SK-N-SH (cell line): ENCODE data around the gene ZSWIM1. TPM values are rescaled to one million over a fixed set of nuclear protein-coding genes. Genes with fewer than 3 reads are reported as not detected.

ENCODE experiments used
- CTCF ChIA-PET: fragments of 300-600, 350-600 bp; formaldehyde crosslinking; extraction: SDS; loops from one replicate; lab custom pipeline; 2021; lab: Yijun Ruan, JAX
- POLR2A ChIA-PET: fragments of 350-600 bp; sonication (Branson Sonifier 250); formaldehyde crosslinking; extraction: SDS; loops from one replicate; lab custom pipeline; 2020; ENCODE audit warnings: antibody characterized with exemption, inconsistent platforms; lab: Yijun Ruan, JAX
- DNase-seq: peaks from one replicate; pipeline ENCODE4 v3.0.0; 2012
- H2AFZ ChIP-seq: fragments of 200-600 bp; sonication (generic); 2 replicates; pipeline ENCODE4 v1.8.1; 2016; ENCODE audit warnings: antibody characterized with exemption, mild to moderate bottlenecking, low read depth
- H3F3A ChIP-seq: fragments of 200-600 bp; sonication (generic); replicated peaks from 2 replicates; pipeline ENCODE3; 2016; ENCODE audit warnings: antibody characterized with exemption, mild to moderate bottlenecking; ENCODE audit not compliant: insufficient read depth
- H3K27ac ChIP-seq, 2 experiments: fragments of 200-500 bp in 1 of 2; fragments of 200-600 bp in 1 of 2; sonication (Bioruptor generic) in 1 of 2; sonication (generic), shearing (Covaris generic) in 1 of 2; 2 replicates each; pipeline versions ENCODE4 v1.5.1 to v1.6.1; 2014 to 2016; ENCODE audit warnings: low read depth in 2 of 2, inconsistent platforms in 1 of 2, low read length in 1 of 2, mild to moderate bottlenecking in 1 of 2, mixed read lengths in 1 of 2
- H3K27me3 ChIP-seq: fragments of 200-600 bp; sonication (generic), shearing (Covaris generic); 2 replicates; pipeline ENCODE4 v1.6.1; 2016; ENCODE audit warnings: mixed run types; ENCODE audit not compliant: insufficient read depth
- H3K36me3 ChIP-seq, 2 experiments: fragments of 200-500 bp in 1 of 2; fragments of 200-600 bp in 1 of 2; sonication (Bioruptor generic) in 1 of 2; sonication (generic) in 1 of 2; replicated peaks in 1 of 2; 2 replicates each; pipeline versions ENCODE3 to v1.5.1; 2014 to 2016; ENCODE audit warnings: low read length in 1 of 2, mild to moderate bottlenecking in 1 of 2; ENCODE audit not compliant: insufficient read depth in 2 of 2, control insufficient read depth in 1 of 2
- H3K4me1 ChIP-seq, 2 experiments: fragments of 200-500 bp in 1 of 2; fragments of 200-600 bp in 1 of 2; sonication (Bioruptor generic) in 1 of 2; sonication (generic), shearing (Covaris generic) in 1 of 2; 2 replicates each; pipeline versions ENCODE4 v1.5.1 to v1.6.1; 2014 to 2016; ENCODE audit warnings: low read depth in 1 of 2, low read length in 1 of 2, mixed run types in 1 of 2; ENCODE audit not compliant: insufficient read depth in 2 of 2, control insufficient read depth in 1 of 2
- H3K4me2 ChIP-seq: fragments of 200-600 bp; sonication (generic), shearing (Covaris generic); 2 replicates; pipeline ENCODE4 v1.6.1; 2017; ENCODE audit warnings: mixed run types
- H3K4me3 ChIP-seq, 2 experiments: fragments of 200-500 bp in 1 of 2; fragments of 200-600 bp in 1 of 2; sonication (Bioruptor generic) in 1 of 2; sonication (generic), shearing (Covaris generic) in 1 of 2; 2 replicates each; pipeline versions ENCODE4 v1.5.1 to v1.8.1; 2014 to 2016; ENCODE audit warnings: low read depth in 2 of 2, inconsistent platforms in 1 of 2, low read length in 1 of 2, mild to moderate bottlenecking in 1 of 2, mixed read lengths in 1 of 2, moderate library complexity in 1 of 2
- H3K79me2 ChIP-seq: fragments of 200-600 bp; sonication (generic); 2 replicates; pipeline ENCODE4 v1.8.1; 2017; ENCODE audit warnings: mild to moderate bottlenecking; ENCODE audit not compliant: insufficient read depth
- H3K9ac ChIP-seq: fragments of 200-600 bp; sonication (generic); 2 replicates; pipeline ENCODE4 v1.6.1; 2017; ENCODE audit warnings: mixed run types
- H3K9me2 ChIP-seq: fragments of 200-600 bp; sonication (generic); 2 replicates; pipeline ENCODE4 v1.6.1; 2017; ENCODE audit warnings: mixed run types
- H3K9me3 ChIP-seq: fragments of 200-600 bp; sonication (generic); 2 replicates; pipeline ENCODE4 v1.6.1; 2017; ENCODE audit warnings: mixed run types, mild to moderate bottlenecking, moderate library complexity
- H4K20me1 ChIP-seq: fragments of 200-600 bp; sonication (generic); 2 replicates; pipeline ENCODE4 v1.6.1; 2017; ENCODE audit warnings: mild to moderate bottlenecking, mixed run types; ENCODE audit not compliant: insufficient read depth
- CTCF ChIP-seq: fragments of 200-600 bp; sonication (generic); IDR thresholded peaks from 2 replicates; pipeline ENCODE4 v1.6.1; 2017; ENCODE audit warnings: antibody characterized with exemption, mild to moderate bottlenecking, moderate library complexity
- EP300 ChIP-seq, 2 experiments: IDR thresholded peaks; 2 replicates each; pipeline versions ENCODE4 v1.4.0 to v1.6.1; 2012; ENCODE audit warnings: borderline replicate concordance in 1 of 2, low read depth in 1 of 2, low read length in 1 of 2
- FOSL2 ChIP-seq: IDR thresholded peaks from 2 replicates; pipeline ENCODE4 v1.4.0; 2012; ENCODE audit warnings: low read depth, mild to moderate bottlenecking, moderate library complexity, borderline replicate concordance
- FOXM1 ChIP-seq: IDR thresholded peaks from 2 replicates; pipeline ENCODE4 v1.4.0; 2012; ENCODE audit warnings: low read depth, mild to moderate bottlenecking
- GATA2 ChIP-seq: sonication (generic); formaldehyde crosslinking; IDR thresholded peaks from 2 replicates; pipeline ENCODE4 v1.5.0; 2020; ENCODE audit warnings: mild to moderate bottlenecking, missing genetic modification reagents
- IRF3 ChIP-seq: fragments of 150-350 bp; IDR thresholded peaks from 2 replicates; pipeline ENCODE4 v1.6.1; 2016; ENCODE audit warnings: mild to moderate bottlenecking, low read depth, low read length
- JUND ChIP-seq: IDR thresholded peaks from 2 replicates; pipeline ENCODE4 v1.4.0; 2012
- MAX ChIP-seq: IDR thresholded peaks from 2 replicates; pipeline ENCODE4 v1.4.0; 2012; ENCODE audit warnings: low read depth
- MEF2A ChIP-seq: IDR thresholded peaks from 2 replicates; pipeline ENCODE4 v1.4.0; 2012; ENCODE audit warnings: low read depth, borderline replicate concordance
- MXI1 ChIP-seq: IDR thresholded peaks from 2 replicates; pipeline ENCODE4 v1.6.1; 2012; ENCODE audit warnings: mild to moderate bottlenecking, low read depth, low read length, improper control_type of control experiment
- NFIC ChIP-seq: IDR thresholded peaks from 2 replicates; pipeline ENCODE4 v1.4.0; 2012; ENCODE audit warnings: borderline replicate concordance
- NRF1 ChIP-seq: IDR thresholded peaks from 2 replicates; pipeline ENCODE4 v1.6.1; 2012; ENCODE audit warnings: low read depth, mild to moderate bottlenecking, low read length
- POLR2AphosphoS5 ChIP-seq: IDR thresholded peaks from 2 replicates; pipeline ENCODE4 v1.6.1; 2012; ENCODE audit warnings: low read depth, low read length
- RAD21 ChIP-seq: IDR thresholded peaks from 2 replicates; pipeline ENCODE4 v1.6.1; 2012; ENCODE audit warnings: mild to moderate bottlenecking, low read length
- RFX5 ChIP-seq: IDR thresholded peaks from 2 replicates; pipeline ENCODE4 v1.6.1; 2012; ENCODE audit warnings: mild to moderate bottlenecking, improper control_type of control experiment, low read length
- RXRA ChIP-seq: IDR thresholded peaks from 2 replicates; pipeline ENCODE4 v1.4.0; 2012; ENCODE audit warnings: low read depth, mild to moderate bottlenecking, borderline replicate concordance
- SIN3A ChIP-seq: IDR thresholded peaks from 2 replicates; pipeline ENCODE4 v1.6.1; 2012; ENCODE audit warnings: low read depth, mild to moderate bottlenecking, low read length, moderate library complexity, borderline replicate concordance
- TAF1 ChIP-seq: IDR thresholded peaks from 2 replicates; pipeline ENCODE4 v1.6.1; 2012; ENCODE audit warnings: low read depth, mild to moderate bottlenecking, low read length, moderate library complexity, borderline replicate concordance
- TEAD4 ChIP-seq: IDR thresholded peaks from 2 replicates; pipeline ENCODE4 v1.4.0; 2012; ENCODE audit warnings: mild to moderate bottlenecking, borderline replicate concordance; ENCODE audit not compliant: insufficient read depth
- YY1 ChIP-seq: IDR thresholded peaks from 2 replicates; pipeline ENCODE4 v1.4.0; 2012; ENCODE audit warnings: low read depth, mild to moderate bottlenecking
- WGBS: methylation state at CpG from one replicate; pipeline ENCODE4 v1.1.6; 2017; ENCODE audit warnings: low lambda C conversion rate; 5-methylcytosine and 5-hydroxymethylcytosine counted together
- polyA plus RNA-seq, 3 experiments: library from polyadenylated mRNA; depleted of rRNA; stranded (reverse); fragments of >200 nt; gene quantifications; 2 replicates each; pipeline ENCODE4 v1.2.3, GENCODE V29; 2012

The ZSWIM1 gene
- polyA plus RNA-seq, 1 of the 3 experiments (the other 2 are of a cell fraction): 1.8 TPM

GRCh38 chr20:45841407-45842129 lies 39.5 kb upstream of the ZSWIM1 start (continued):
- TF ChIP-seq TEAD4 (no peak), MAX (no peak)
- TF ChIP-seq, all 33 proteins: peak for 0

GRCh38 chr20:45842169-45842812 lies 38.7 kb upstream of the ZSWIM1 start:
- Histone ChIP-seq H3K4me2 (no peak overlapping the region), H3K9me3 (no peaks in the 10 kb centered on the region), H3K27me3 (no peaks in the 10 kb centered on the region), H3K4me3 (no peak overlapping the region), H3K36me3 (peaks cover 31 to 47% of the 10 kb centered on the region in 2 experiments), H2AFZ (no peak overlapping the region), H4K20me1 (no peaks in the 10 kb centered on the region), H3K27ac (peak overlapping the region in 1 of 2 experiments; percentile 4; a peak in 1 of 4 replicates), H3F3A (no peaks in the 10 kb centered on the region), H3K4me1 (no peaks in the 10 kb centered on the region; a peak in 1 of 4 replicates), H3K79me2 (peaks cover 5% of the 10 kb centered on the region), H3K9me2 (no peaks in the 10 kb centered on the region), H3K9ac (no peak overlapping the region)
- no peak for DNase-seq
- no peak for TF ChIP-seq MXI1
- no peak for TF ChIP-seq SIN3A
- TF ChIP-seq RFX5: no peak
- no peak for TF ChIP-seq RXRA
- TF ChIP-seq IRF3: no peak
- TF ChIP-seq MEF2A: no peak
- no peak for TF ChIP-seq EP300 (IDR thresholded peaks at IDR 0.05; ENCODE audit: borderline replicate concordance in 1 of 2, low read depth in 1 of 2, low read length in 1 of 2)
- no peak for TF ChIP-seq GATA2 (CRISPR knock-in tag)
- WGBS: 95% methylated on average over 5 of the region's 5 CpGs
- CTCF ChIA-PET: interaction anchor here (0.6 to 1.9 kb wide), 4 partner anchors 10 to 798 kb away, joined by 3 to 6 read pairs (median 4); no protein-coding TSS in a partner anchor
- POLR2A ChIA-PET: no interaction called here

GRCh38 chr20:45843506-45843905 lies 37.5 kb upstream of the ZSWIM1 start:
- WGBS: 98% methylated on average over 13 of the region's 14 CpGs
- H3K36me3 ChIP-seq: peaks cover 31 to 50% of the 10 kb centered on the region in 2 experiments
- no peaks in the 10 kb centered on the region for H3K27me3 ChIP-seq
- POLR2A ChIA-PET: no interaction called here
- no peak overlapping the region for H3K4me3 ChIP-seq
- H3F3A ChIP-seq: no peaks in the 10 kb centered on the region
- H3K27ac ChIP-seq: no peak overlapping the region
- no peak overlapping the region for H3K4me2 ChIP-seq
- H3K4me1 ChIP-seq: no peaks in the 10 kb centered on the region
- TF ChIP-seq GATA2 (CRISPR knock-in tag): no peak
- no peak for TF ChIP-seq CTCF
- TF ChIP-seq NFIC: no peak
- no peak for TF ChIP-seq MEF2A
- TF ChIP-seq YY1: no peak
- TF ChIP-seq JUND: no peak
- TF ChIP-seq FOXM1: no peak
- no peak for TF ChIP-seq FOSL2
- no peak for TF ChIP-seq TAF1
- no peak for TF ChIP-seq POLR2AphosphoS5
- no peak for TF ChIP-seq EP300 (IDR thresholded peaks at IDR 0.05; ENCODE audit: borderline replicate concordance in 1 of 2, low read depth in 1 of 2, low read length in 1 of 2)
- no peak for TF ChIP-seq SIN3A
- no peak for TF ChIP-seq RAD21
- no peak for TF ChIP-seq NRF1
- TF ChIP-seq, all 33 proteins: peak for 0
- Histone ChIP-seq H3K9ac (no peak overlapping the region), H4K20me1 (no peaks in the 10 kb centered on the region), H3K9me2 (no peaks in the 10 kb centered on the region), H2AFZ (no peak overlapping the region), H3K9me3 (no peaks in the 10 kb centered on the region), H3K79me2 (peaks cover 6% of the 10 kb centered on the region)
- CTCF ChIA-PET: interaction anchor here (1.9 kb wide), 1 partner anchor 13 kb away, joined by 6 read pairs; no protein-coding TSS in a partner anchor
- no peak for DNase-seq
